HL-60 (cell line): ENCODE measurements around the gene SGMS2.

Experiments used
- DNase-seq, 2 experiments: peaks; one replicate each; pipeline ENCODE4 v3.0.0-alpha.2; 2010 to 2020; ENCODE audit warnings: low read depth in 1 of 2, low spot score in 1 of 2
- H3K27ac ChIP-seq: fragments of 250-450 bp; sonication (Bioruptor Pico); replicated peaks from 2 replicates; pipeline ENCODE4 v1.5.1; 2020; ENCODE audit warnings: mild to moderate bottlenecking, moderate library complexity
- H3K27me3 ChIP-seq: fragments of 250-450 bp; sonication (Bioruptor Pico); 2 replicates; pipeline ENCODE4 v1.5.1; 2021; ENCODE audit warnings: mild to moderate bottlenecking, moderate library complexity; ENCODE audit not compliant: insufficient read depth, poor library complexity, severe bottlenecking
- H3K4me3 ChIP-seq: replicated peaks from 2 replicates; pipeline ENCODE4 v1.5.1; 2011; ENCODE audit warnings: mild to moderate bottlenecking, control low read depth, low read length; ENCODE audit not compliant: insufficient read depth
- CTCF ChIP-seq: IDR thresholded peaks from one replicate; pipeline ENCODE4 v1.5.1; 2011; ENCODE audit warnings: low read length, control low read depth, inconsistent platforms; ENCODE audit not compliant: insufficient read depth
- GABPA ChIP-seq: IDR thresholded peaks from 2 replicates; pipeline ENCODE4 v1.6.1; 2012; ENCODE audit warnings: low read depth
- POLR2AphosphoS5 ChIP-seq: IDR thresholded peaks from 2 replicates; pipeline ENCODE4 v1.6.1; 2012; ENCODE audit warnings: low read depth
- REST ChIP-seq: IDR thresholded peaks from 2 replicates; pipeline ENCODE4 v1.6.1; 2012; ENCODE audit warnings: low read depth; ENCODE audit not compliant: insufficient replicate concordance
- SPI1 ChIP-seq: IDR thresholded peaks from 2 replicates; pipeline ENCODE4 v1.6.1; 2012; ENCODE audit warnings: low read depth, mild to moderate bottlenecking, borderline replicate concordance

Gene SGMS2

GRCh38 chr4:107837776-107838618, 13.3 kb downstream of the SGMS2 start:
- Histone ChIP-seq H3K27me3 (no peaks in the 10 kb centered on the region), H3K4me3 (no peak overlapping the region), H3K27ac (peak overlapping the region; percentile 91)
- TF ChIP-seq POLR2AphosphoS5: no peak
- no peak; the same call in 1 of the 2 replicates for TF ChIP-seq GABPA
- peak; percentile 73; the same call in 1 of the 2 replicates for TF ChIP-seq SPI1
- no peak for TF ChIP-seq CTCF
- no peak for TF ChIP-seq REST
- DNase-seq: peak; percentile 61 to 74

- H3K27me3 ChIP-seq: no peaks in the 10 kb centered on the region
- no peak overlapping the region for H3K4me3 ChIP-seq
- peak; percentile 48 to 81 for DNase-seq
- H3K27ac ChIP-seq: peak overlapping the region; percentile 91
- TF ChIP-seq GABPA (no peak), REST (no peak), SPI1 (0 out of 2 replicates have a peak, but pooled peaks have one; percentile 24), CTCF (no peak), POLR2AphosphoS5 (no peak)
Measured at GRCh38 chr4:107838861-107839565, 14.3 kb downstream of the SGMS2 start.

GRCh38 chr4:107843391-107843790, 18.7 kb downstream of the SGMS2 start:
- no peak overlapping the region for H3K27ac ChIP-seq
- no peaks in the 10 kb centered on the region for H3K27me3 ChIP-seq
- no peak overlapping the region for H3K4me3 ChIP-seq
- TF ChIP-seq GABPA: no peak
- TF ChIP-seq REST: no peak
- no peak for TF ChIP-seq SPI1
- TF ChIP-seq CTCF: no peak
- no peak for TF ChIP-seq POLR2AphosphoS5
- no peak for DNase-seq
